ENCODE measurements around the gene RSF1. TPM values are rescaled to one million over a fixed set of nuclear protein-coding genes. Genes with fewer than 3 reads are reported as not detected.
"Not testable (repeated sequence)": the region's sequence is repeated elsewhere in the genome, so short reads cannot be mapped to it uniquely, and the experiment has no call there.

Gene RSF1
- total RNA-seq (107 TPM), polyA plus RNA-seq (10 to 100 TPM; 26.7 to 34.8 (median 31.7) TPM)

GRCh38 chr11:77820565-77821348 is at the start of gene RSF1, which contains the start of gene AAMDC:
TSS of gene RSF1 (minus strand) at chr11:77820722. CDS start at chr11:77820714, 8 bp downstream.
TSS of gene AAMDC (plus strand) at chr11:77821144. CDS start at chr11:77842497, 21,353 bp downstream.
- peak within 1 kb of the TSS; percentile 98 to 100 (median 100) for H3K4me3 Mint-ChIP-seq
- H3K27me3 Mint-ChIP-seq = peaks cover 8% of the 10 kb centered on the region
- H3K4me1 ChIP-seq (ENCODE audit: control insufficient read depth, insufficient read depth, low read length, poor library complexity, severe bottlenecking) = peaks cover 46% of the 10 kb centered on the region
- peak within 1 kb of the TSS; percentile 93 for H3K27ac ChIP-seq (ENCODE audit: insufficient read depth, low read length, poor library complexity, severe bottlenecking)
- ATAC-seq (ENCODE audit: low read depth in 2 of 2) (peak; percentile 89 to 90), DNase-seq (peak; percentile 96 to 98 (median 97))
- H3K27ac Mint-ChIP-seq = peak within 1 kb of the TSS; percentile 96 to 99 (median 98)
- H3K36me3 ChIP-seq (ENCODE audit: control insufficient read depth, insufficient read depth, low read length) = no peaks in the 10 kb centered on the region
- H3K36me3 Mint-ChIP-seq = peaks cover 3% of the 10 kb centered on the region
- H3K9me3 Mint-ChIP-seq = no peaks in the 10 kb centered on the region
- no peaks in the 10 kb centered on the region for H3K27me3 ChIP-seq (ENCODE audit: control insufficient read depth, insufficient read depth, low read length)
- H3K9me3 ChIP-seq (ENCODE audit: control insufficient read depth in 2 of 2, low read length in 2 of 2) = no peaks in the 10 kb centered on the region
- peaks cover 13 to 41% (median 33%) of the 10 kb centered on the region in 4 donors for H3K4me1 Mint-ChIP-seq
- H3K4me3 ChIP-seq (ENCODE audit: low read depth, low read length) = peak within 1 kb of the TSS; percentile 93

- Histone ChIP-seq H3K27me3 (ENCODE audit: control insufficient read depth, insufficient read depth, low read length) (no peaks in the 10 kb centered on the region), H3K4me1 (ENCODE audit: control insufficient read depth, insufficient read depth, low read length, poor library complexity, severe bottlenecking) (no peaks in the 10 kb centered on the region), H3K27ac (ENCODE audit: insufficient read depth, low read length, poor library complexity, severe bottlenecking) (no peak overlapping the region), H3K4me3 (ENCODE audit: low read depth, low read length) (no peak overlapping the region), H3K36me3 (ENCODE audit: control insufficient read depth, insufficient read depth, low read length) (peaks cover 13% of the 10 kb centered on the region), H3K9me3 (ENCODE audit: control insufficient read depth in 2 of 2, low read length in 2 of 2) (no peaks in the 10 kb centered on the region)
- no peak for DNase-seq
- H3K27ac Mint-ChIP-seq = no peak overlapping the region
- no peak for ATAC-seq (ENCODE audit: low read depth in 2 of 2)
- no peaks in the 10 kb centered on the region for H3K9me3 Mint-ChIP-seq
- no peaks in the 10 kb centered on the region for H3K4me1 Mint-ChIP-seq
- no peaks in the 10 kb centered on the region for H3K27me3 Mint-ChIP-seq
- no peak overlapping the region for H3K4me3 Mint-ChIP-seq
- H3K36me3 Mint-ChIP-seq = peaks cover 23% of the 10 kb centered on the region
Observed at GRCh38 chr11:77868744-77869143, 48.2 kb upstream of the RSF1 start.

- Histone ChIP-seq H3K36me3 (ENCODE audit: control insufficient read depth, insufficient read depth, low read length) (peaks cover 5% of the 10 kb centered on the region), H3K4me3 (ENCODE audit: low read depth, low read length) (no peak overlapping the region), H3K27ac (ENCODE audit: insufficient read depth, low read length, poor library complexity, severe bottlenecking) (no peak overlapping the region), H3K4me1 (ENCODE audit: control insufficient read depth, insufficient read depth, low read length, poor library complexity, severe bottlenecking) (no peaks in the 10 kb centered on the region), H3K27me3 (ENCODE audit: control insufficient read depth, insufficient read depth, low read length) (no peaks in the 10 kb centered on the region), H3K9me3 (ENCODE audit: control insufficient read depth in 2 of 2, low read length in 2 of 2) (no peaks in the 10 kb centered on the region)
- H3K27me3 Mint-ChIP-seq = no peaks in the 10 kb centered on the region
- peaks cover 27% of the 10 kb centered on the region for H3K36me3 Mint-ChIP-seq
- H3K9me3 Mint-ChIP-seq = peaks cover 0 to 2% (median 0%) of the 10 kb centered on the region in 7 donors
- H3K27ac Mint-ChIP-seq = peak overlapping the region in 1 of 3 donors; percentile 7
- no peak for DNase-seq
- no peak for ATAC-seq (ENCODE audit: low read depth in 2 of 2)
- H3K4me3 Mint-ChIP-seq = no peak overlapping the region
- no peaks in the 10 kb centered on the region for H3K4me1 Mint-ChIP-seq
Observed at GRCh38 chr11:77866336-77866735, 45.8 kb upstream of the RSF1 start.

- DNase-seq (no peak), ATAC-seq (ENCODE audit: low read depth in 2 of 2) (no peak)
- no peak overlapping the region for H3K27ac ChIP-seq (ENCODE audit: insufficient read depth, low read length, poor library complexity, severe bottlenecking)
- H3K4me3 ChIP-seq (ENCODE audit: low read depth, low read length) = no peak overlapping the region
- H3K9me3 ChIP-seq (ENCODE audit: control insufficient read depth in 2 of 2, low read length in 2 of 2) = no peaks in the 10 kb centered on the region
- no peaks in the 10 kb centered on the region for H3K4me1 Mint-ChIP-seq
- H3K36me3 Mint-ChIP-seq = peaks cover 27% of the 10 kb centered on the region
- no peaks in the 10 kb centered on the region for H3K4me1 ChIP-seq (ENCODE audit: control insufficient read depth, insufficient read depth, low read length, poor library complexity, severe bottlenecking)
- peak overlapping the region in 1 of 3 donors; percentile 7 for H3K27ac Mint-ChIP-seq
- H3K9me3 Mint-ChIP-seq = peaks cover 0 to 2% (median 0%) of the 10 kb centered on the region in 7 donors
- no peak overlapping the region for H3K4me3 Mint-ChIP-seq
- H3K36me3 ChIP-seq (ENCODE audit: control insufficient read depth, insufficient read depth, low read length) = peaks cover 5% of the 10 kb centered on the region
- H3K27me3 Mint-ChIP-seq = no peaks in the 10 kb centered on the region
- H3K27me3 ChIP-seq (ENCODE audit: control insufficient read depth, insufficient read depth, low read length) = no peaks in the 10 kb centered on the region
Observed at GRCh38 chr11:77865805-77866204, 45.3 kb upstream of the RSF1 start.

GRCh38 chr11:77861444-77861843 is 40.9 kb upstream of the RSF1 start:
- ATAC-seq (ENCODE audit: low read depth in 2 of 2); H3K4me3 ChIP-seq (ENCODE audit: low read depth, low read length); H3K27ac ChIP-seq (ENCODE audit: insufficient read depth, low read length, poor library complexity, severe bottlenecking); H3K4me1 ChIP-seq (ENCODE audit: control insufficient read depth, insufficient read depth, low read length, poor library complexity, severe bottlenecking); DNase-seq; H3K9me3 ChIP-seq (ENCODE audit: control insufficient read depth in 2 of 2, low read length in 2 of 2); H3K36me3 ChIP-seq (ENCODE audit: control insufficient read depth, insufficient read depth, low read length); H3K27ac Mint-ChIP-seq; H3K27me3 Mint-ChIP-seq; H3K27me3 ChIP-seq (ENCODE audit: control insufficient read depth, insufficient read depth, low read length); H3K4me1 Mint-ChIP-seq; H3K4me3 Mint-ChIP-seq; H3K9me3 Mint-ChIP-seq: not testable (repeated sequence)
- peaks cover 19% of the 10 kb centered on the region for H3K36me3 Mint-ChIP-seq

- peaks cover 33% of the 10 kb centered on the region for H3K36me3 Mint-ChIP-seq
- H3K4me3 ChIP-seq (ENCODE audit: low read depth, low read length); H3K27me3 Mint-ChIP-seq; DNase-seq; H3K27ac ChIP-seq (ENCODE audit: insufficient read depth, low read length, poor library complexity, severe bottlenecking); H3K4me3 Mint-ChIP-seq; H3K36me3 ChIP-seq (ENCODE audit: control insufficient read depth, insufficient read depth, low read length); H3K27ac Mint-ChIP-seq; H3K4me1 Mint-ChIP-seq; H3K27me3 ChIP-seq (ENCODE audit: control insufficient read depth, insufficient read depth, low read length); ATAC-seq (ENCODE audit: low read depth in 2 of 2); H3K4me1 ChIP-seq (ENCODE audit: control insufficient read depth, insufficient read depth, low read length, poor library complexity, severe bottlenecking): not testable (repeated sequence)
- H3K9me3 ChIP-seq (ENCODE audit: control insufficient read depth in 2 of 2, low read length in 2 of 2) = peaks cover 8 to 18% of the 10 kb centered on the region in 2 experiments
- H3K9me3 Mint-ChIP-seq = peaks cover 2 to 23% (median 8%) of the 10 kb centered on the region in 7 donors
Observed at GRCh38 chr11:77857906-77858457, 37.5 kb upstream of the RSF1 start.

- peaks cover 7% of the 10 kb centered on the region for H3K36me3 ChIP-seq (ENCODE audit: control insufficient read depth, insufficient read depth, low read length)
- H3K4me1 ChIP-seq (ENCODE audit: control insufficient read depth, insufficient read depth, low read length, poor library complexity, severe bottlenecking) = no peaks in the 10 kb centered on the region
- Mint-ChIP-seq H3K4me1 (peaks cover 0 to 3% (median under 1%) of the 10 kb centered on the region in 4 donors), H3K9me3 (peaks cover 2 to 23% (median 8%) of the 10 kb centered on the region in 7 donors), H3K4me3 (no peak overlapping the region), H3K36me3 (peaks cover 31% of the 10 kb centered on the region), H3K27ac (no peak overlapping the region), H3K27me3 (no peaks in the 10 kb centered on the region)
- no peak for DNase-seq
- H3K27me3 ChIP-seq (ENCODE audit: control insufficient read depth, insufficient read depth, low read length) = no peaks in the 10 kb centered on the region
- H3K27ac ChIP-seq (ENCODE audit: insufficient read depth, low read length, poor library complexity, severe bottlenecking) = no peak overlapping the region
- peaks cover 8 to 18% of the 10 kb centered on the region in 2 experiments for H3K9me3 ChIP-seq (ENCODE audit: control insufficient read depth in 2 of 2, low read length in 2 of 2)
- no peak overlapping the region for H3K4me3 ChIP-seq (ENCODE audit: low read depth, low read length)
- ATAC-seq (ENCODE audit: low read depth in 2 of 2) = no peak
Observed at GRCh38 chr11:77854838-77855237, 34.3 kb upstream of the RSF1 start.
